HL-60 (cell line): Measurements from ENCODE around the gene PSMF1.

Source experiments
- DNase-seq, 2 experiments: peaks; one replicate each; pipeline ENCODE4 v3.0.0-alpha.2; 2010 to 2020; ENCODE audit warnings: low read depth in 1 of 2, low spot score in 1 of 2
- H3K27ac ChIP-seq: fragments of 250-450 bp; sonication (Bioruptor Pico); replicated peaks from 2 replicates; pipeline ENCODE4 v1.5.1; 2020; ENCODE audit warnings: mild to moderate bottlenecking, moderate library complexity
- H3K27me3 ChIP-seq: fragments of 250-450 bp; sonication (Bioruptor Pico); 2 replicates; pipeline ENCODE4 v1.5.1; 2021; ENCODE audit warnings: mild to moderate bottlenecking, moderate library complexity; ENCODE audit not compliant: insufficient read depth, poor library complexity, severe bottlenecking
- H3K4me3 ChIP-seq: replicated peaks from 2 replicates; pipeline ENCODE4 v1.5.1; 2011; ENCODE audit warnings: mild to moderate bottlenecking, control low read depth, low read length; ENCODE audit not compliant: insufficient read depth
- GABPA ChIP-seq: IDR thresholded peaks from 2 replicates; pipeline ENCODE4 v1.6.1; 2012; ENCODE audit warnings: low read depth
- POLR2AphosphoS5 ChIP-seq: IDR thresholded peaks from 2 replicates; pipeline ENCODE4 v1.6.1; 2012; ENCODE audit warnings: low read depth
- REST ChIP-seq: IDR thresholded peaks from 2 replicates; pipeline ENCODE4 v1.6.1; 2012; ENCODE audit warnings: low read depth; ENCODE audit not compliant: insufficient replicate concordance
- SPI1 ChIP-seq: IDR thresholded peaks from 2 replicates; pipeline ENCODE4 v1.6.1; 2012; ENCODE audit warnings: low read depth, mild to moderate bottlenecking, borderline replicate concordance
- TF ChIP-seq, protein P1 (sequence below): IDR thresholded peaks from one replicate; pipeline ENCODE4 v1.5.1; 2011; ENCODE audit warnings: low read length, control low read depth, inconsistent platforms; ENCODE audit not compliant: insufficient read depth

The PSMF1 gene

GRCh38 chr20:1121429-1121828 lies 3.0 kb downstream of the PSMF1 start:
- no peak for TF ChIP-seq GABPA
- no peak for TF ChIP-seq REST
- TF ChIP-seq, protein P1, sequence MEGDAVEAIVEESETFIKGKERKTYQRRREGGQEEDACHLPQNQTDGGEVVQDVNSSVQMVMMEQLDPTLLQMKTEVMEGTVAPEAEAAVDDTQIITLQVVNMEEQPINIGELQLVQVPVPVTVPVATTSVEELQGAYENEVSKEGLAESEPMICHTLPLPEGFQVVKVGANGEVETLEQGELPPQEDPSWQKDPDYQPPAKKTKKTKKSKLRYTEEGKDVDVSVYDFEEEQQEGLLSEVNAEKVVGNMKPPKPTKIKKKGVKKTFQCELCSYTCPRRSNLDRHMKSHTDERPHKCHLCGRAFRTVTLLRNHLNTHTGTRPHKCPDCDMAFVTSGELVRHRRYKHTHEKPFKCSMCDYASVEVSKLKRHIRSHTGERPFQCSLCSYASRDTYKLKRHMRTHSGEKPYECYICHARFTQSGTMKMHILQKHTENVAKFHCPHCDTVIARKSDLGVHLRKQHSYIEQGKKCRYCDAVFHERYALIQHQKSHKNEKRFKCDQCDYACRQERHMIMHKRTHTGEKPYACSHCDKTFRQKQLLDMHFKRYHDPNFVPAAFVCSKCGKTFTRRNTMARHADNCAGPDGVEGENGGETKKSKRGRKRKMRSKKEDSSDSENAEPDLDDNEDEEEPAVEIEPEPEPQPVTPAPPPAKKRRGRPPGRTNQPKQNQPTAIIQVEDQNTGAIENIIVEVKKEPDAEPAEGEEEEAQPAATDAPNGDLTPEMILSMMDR, result no peak
- no peak for TF ChIP-seq POLR2AphosphoS5
- no peak for TF ChIP-seq SPI1
- Histone ChIP-seq H3K27ac (no peak overlapping the region), H3K27me3 (no peaks in the 10 kb centered on the region), H3K4me3 (no peak overlapping the region)
- no peak for DNase-seq

DNA sequence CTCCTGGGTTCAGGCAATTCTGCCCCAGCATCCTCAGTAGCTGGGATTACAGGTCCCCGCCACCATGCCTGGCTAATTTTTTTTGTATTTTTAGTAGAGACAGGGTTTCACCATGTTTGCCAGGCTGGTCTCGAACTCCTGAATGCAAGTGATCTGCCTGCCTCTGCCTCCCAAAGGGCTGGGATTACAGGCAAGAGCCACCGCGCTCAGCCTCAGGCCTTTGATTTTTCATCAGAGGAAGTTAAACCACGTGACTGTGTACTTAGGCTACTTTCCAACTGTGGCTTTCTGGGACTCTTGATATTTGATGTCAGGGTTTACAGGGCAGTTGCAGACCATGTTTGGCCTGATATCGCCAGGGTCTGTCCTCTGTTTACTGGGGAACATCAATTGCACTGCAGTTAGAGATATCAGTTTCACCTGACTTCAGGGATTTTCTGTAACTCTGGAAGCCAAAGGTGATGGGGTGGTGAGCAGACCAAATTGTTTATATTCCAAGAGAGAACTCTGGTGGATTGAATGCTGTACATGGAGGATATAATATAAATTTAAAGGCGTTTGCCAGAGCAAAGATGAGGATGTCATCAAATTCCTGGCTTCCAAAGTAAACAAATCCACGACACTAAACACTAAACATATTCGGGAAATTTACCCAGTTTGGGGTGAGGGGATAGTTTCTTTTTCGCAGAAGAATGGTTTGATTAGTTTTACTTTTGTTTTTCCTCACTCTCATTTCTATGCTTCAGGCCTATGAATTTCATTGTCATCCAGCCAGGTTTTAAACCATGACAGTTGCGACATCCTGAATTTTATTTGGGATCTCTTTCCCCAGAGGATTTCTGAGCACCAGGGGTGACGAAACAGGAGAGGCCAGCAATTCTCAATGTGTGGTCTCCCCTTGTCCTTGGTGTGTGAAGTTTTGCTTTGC lies 4.2 kb downstream of the PSMF1 start:
- TF ChIP-seq POLR2AphosphoS5 (no peak), GABPA (no peak), SPI1 (no peak)
- Histone ChIP-seq H3K4me3 (no peak overlapping the region), H3K27ac (no peak overlapping the region), H3K27me3 (no peaks in the 10 kb centered on the region)
- DNase-seq, result peak in 1 of 2 experiments; percentile 39

DNA sequence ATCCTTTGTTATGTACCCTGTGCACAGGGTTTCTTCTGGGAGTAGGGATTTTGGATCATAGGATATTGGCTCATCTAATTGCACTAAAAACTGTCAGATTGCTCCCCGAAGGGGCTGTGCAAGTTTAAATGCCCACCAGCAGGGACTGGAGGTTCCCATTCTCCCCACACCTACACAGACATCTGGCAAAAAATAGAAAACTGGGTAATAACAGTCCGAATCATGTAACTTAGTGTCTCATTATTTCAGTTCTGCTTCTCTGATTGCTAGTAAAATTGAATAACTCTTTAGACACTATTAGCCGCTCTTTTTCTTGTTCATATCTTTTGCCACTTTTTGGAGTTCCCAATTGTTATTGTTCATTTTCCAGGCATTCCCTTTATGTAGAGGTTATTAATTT lies 5.3 kb downstream of the PSMF1 start:
- no peak for TF ChIP-seq POLR2AphosphoS5
- TF ChIP-seq REST, result no peak
- TF ChIP-seq GABPA, result no peak
- TF ChIP-seq SPI1, result no peak
- TF ChIP-seq, protein P1, result no peak
- DNase-seq, result no peak
- no peak overlapping the region for H3K4me3 ChIP-seq
- H3K27me3 ChIP-seq, result no peaks in the 10 kb centered on the region
- H3K27ac ChIP-seq, result no peak overlapping the region

- no peak for DNase-seq
- TF ChIP-seq GABPA, result no peak
- no peak for TF ChIP-seq REST
- TF ChIP-seq, protein P1, result no peak
- no peak for TF ChIP-seq SPI1
- TF ChIP-seq POLR2AphosphoS5, result no peak
- H3K27ac ChIP-seq, result no peak overlapping the region
- H3K4me3 ChIP-seq, result no peak overlapping the region
- H3K27me3 ChIP-seq, result no peaks in the 10 kb centered on the region
Measured at GRCh38 chr20:1124421-1124820, 6.0 kb downstream of the PSMF1 start.
